Left lung (tissue), 10 donors: ENCODE data around the gene GNG2. TPM values are rescaled to one million over a fixed set of nuclear protein-coding genes. Genes with fewer than 3 reads are reported as not detected.
A peak's percentile ranks its signal among the peaks of the same experiment; 100 is the strongest.

Source experiments
- ATAC-seq: fragments of 200-7000 bp; cut with Tn5 transposase; one replicate; pipeline ENCODE4 v1.9.1; 2020; ENCODE audit warnings: moderate library complexity
- DNase-seq, 4 donors: peaks; one replicate each; pipeline ENCODE4 v3.0.0-alpha.2; 2013 to 2020
- H3K27ac ChIP-seq, 2 donors: fragments of 200-600 bp; sonication (generic) in 1 of 2; one replicate each; pipeline versions ENCODE4 v1.5.0 to v1.8.0; 2020 to 2021
- H3K27me3 ChIP-seq, 2 donors: fragments of 200-600 bp; sonication (generic) in 1 of 2; one replicate each; pipeline versions ENCODE4 v1.5.0 to v1.8.0; 2020 to 2021
- H3K36me3 ChIP-seq, 2 donors: fragments of 200-600 bp; sonication (generic) in 1 of 2; one replicate each; pipeline versions ENCODE4 v1.5.0 to v1.8.0; 2020 to 2021
- H3K4me1 ChIP-seq, 2 donors: fragments of 200-600 bp; one replicate each; pipeline ENCODE4 v1.8.0; 2021
- H3K4me3 ChIP-seq, 2 donors: fragments of 200-600 bp; sonication (generic) in 1 of 2; one replicate each; pipeline versions ENCODE4 v1.5.0 to v1.8.0; 2020 to 2021; ENCODE audit warnings: mild to moderate bottlenecking in 1 of 2
- H3K9me3 ChIP-seq, 2 donors: fragments of 200-600 bp; sonication (generic) in 1 of 2; one replicate each; pipeline versions ENCODE4 v1.5.0 to v1.8.0; 2020 to 2021
- intact Hi-C, 2 donors: fragments of 100-400 bp; cut with DNase I; formaldehyde crosslinking; loops; one replicate each; pipeline versions ENCODE4 v1.11.2 to v1.14.2; 2022
- polyA plus RNA-seq, 6 donors: library from polyadenylated mRNA; unstranded; fragments of 120-200 nt; gene quantifications; one replicate each; pipeline ENCODE4 v1.2.1, GENCODE V29; 2013; ENCODE audit not compliant: insufficient read length in 6 of 6
- total RNA-seq, 2 donors: library from RNA; stranded (reverse); fragmentation: NEBNext Ultra II Directional; extraction: Animal tissue kit (Norgen Biotek cat#: 25700); gene quantifications; one replicate each; pipeline ENCODE4 v1.2.1, GENCODE V29; 2021
- TF ChIP-seq, protein P1 (sequence below), 2 donors: fragments of 200-600 bp; sonication (generic) in 1 of 2; IDR thresholded peaks; one replicate each; pipeline versions ENCODE4 v1.5.0 to v1.8.0; 2021; ENCODE audit warnings: antibody characterized with exemption in 2 of 2
- donor health status: DM: no; HTN: yes; CAD: no.
- donor health status: DM: no; HTN: no; CAD: no.

Gene GNG2
- total and polyA plus RNA-seq, 8 donors, result 24.3 to 101 (median 84.7) TPM

DNA sequence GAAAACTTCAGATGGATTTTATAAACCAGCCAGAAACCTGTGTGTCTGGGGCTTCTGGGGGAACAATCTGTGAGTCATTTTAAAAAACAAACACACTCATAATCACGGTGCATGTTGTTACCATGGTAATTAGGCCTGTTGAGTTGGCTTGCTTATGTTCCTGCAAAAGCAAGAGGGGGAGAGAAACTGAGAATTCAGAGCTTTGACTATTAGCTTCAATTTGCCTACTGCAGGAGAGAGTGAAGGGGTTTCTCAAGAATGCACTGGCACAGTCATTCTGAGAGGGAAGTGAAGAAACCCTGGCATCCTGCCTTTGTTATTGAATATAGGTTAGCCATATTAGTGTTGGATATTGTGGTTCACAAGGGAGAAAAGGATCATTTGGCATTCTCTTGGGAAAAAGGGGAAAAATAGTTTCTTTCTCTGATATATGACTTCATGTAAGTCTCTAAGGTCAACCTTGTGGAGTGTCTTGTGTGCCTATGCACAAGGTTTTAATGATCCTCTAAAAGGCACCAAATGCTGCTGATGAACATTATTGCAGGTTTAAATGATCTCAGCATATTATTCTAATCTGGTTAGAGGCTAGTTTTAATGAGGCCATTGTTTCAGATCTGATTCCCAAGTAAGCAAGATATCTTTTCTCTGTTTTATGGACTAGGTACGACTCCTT lies 12.9 kb downstream of the GNG2 start:
- H3K4me1 ChIP-seq, result peaks cover 0 to 40% of the 10 kb centered on the region in 2 donors
- no peaks in the 10 kb centered on the region for H3K27me3 ChIP-seq
- DNase-seq (peak in 1 of 4 donors; percentile 35), ATAC-seq (peak; percentile 62)
- intact Hi-C loops, result no loop called here
- no peaks in the 10 kb centered on the region for H3K9me3 ChIP-seq
- H3K27ac ChIP-seq, result peak overlapping the region in 1 of 2 donors; percentile 71
- TF ChIP-seq, protein P1, sequence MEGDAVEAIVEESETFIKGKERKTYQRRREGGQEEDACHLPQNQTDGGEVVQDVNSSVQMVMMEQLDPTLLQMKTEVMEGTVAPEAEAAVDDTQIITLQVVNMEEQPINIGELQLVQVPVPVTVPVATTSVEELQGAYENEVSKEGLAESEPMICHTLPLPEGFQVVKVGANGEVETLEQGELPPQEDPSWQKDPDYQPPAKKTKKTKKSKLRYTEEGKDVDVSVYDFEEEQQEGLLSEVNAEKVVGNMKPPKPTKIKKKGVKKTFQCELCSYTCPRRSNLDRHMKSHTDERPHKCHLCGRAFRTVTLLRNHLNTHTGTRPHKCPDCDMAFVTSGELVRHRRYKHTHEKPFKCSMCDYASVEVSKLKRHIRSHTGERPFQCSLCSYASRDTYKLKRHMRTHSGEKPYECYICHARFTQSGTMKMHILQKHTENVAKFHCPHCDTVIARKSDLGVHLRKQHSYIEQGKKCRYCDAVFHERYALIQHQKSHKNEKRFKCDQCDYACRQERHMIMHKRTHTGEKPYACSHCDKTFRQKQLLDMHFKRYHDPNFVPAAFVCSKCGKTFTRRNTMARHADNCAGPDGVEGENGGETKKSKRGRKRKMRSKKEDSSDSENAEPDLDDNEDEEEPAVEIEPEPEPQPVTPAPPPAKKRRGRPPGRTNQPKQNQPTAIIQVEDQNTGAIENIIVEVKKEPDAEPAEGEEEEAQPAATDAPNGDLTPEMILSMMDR (IDR thresholded peaks at IDR 0.05), result no peak
- H3K4me3 ChIP-seq, result no peak overlapping the region
- no peaks in the 10 kb centered on the region for H3K36me3 ChIP-seq

DNA sequence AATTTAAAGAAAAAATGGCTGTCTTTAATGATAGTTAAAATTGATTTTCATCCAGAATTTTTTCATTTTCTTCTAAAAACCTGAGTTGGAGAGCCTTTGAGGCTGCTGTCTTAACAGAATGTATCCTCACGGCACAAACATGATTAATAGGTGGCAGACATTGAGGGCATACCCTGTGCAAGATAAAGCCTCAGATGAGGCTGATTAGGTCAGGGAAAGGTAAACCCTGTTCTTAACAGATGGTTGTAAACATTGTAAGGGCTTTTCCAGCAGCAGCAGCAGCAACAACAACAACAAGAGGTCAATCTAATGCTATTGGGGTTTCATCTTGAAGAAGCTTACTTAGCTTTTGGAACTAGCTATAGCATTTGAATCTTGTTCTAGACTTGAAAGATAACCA lies 17.4 kb downstream of the GNG2 start:
- DNase-seq (no peak), ATAC-seq (no peak)
- Histone ChIP-seq H3K4me1 (peaks cover 0 to 33% of the 10 kb centered on the region in 2 donors), H3K9me3 (no peaks in the 10 kb centered on the region), H3K27ac (no peak overlapping the region), H3K36me3 (no peaks in the 10 kb centered on the region), H3K27me3 (no peaks in the 10 kb centered on the region), H3K4me3 (no peak overlapping the region)
- intact Hi-C loops, result no loop called here
- TF ChIP-seq, protein P1 (IDR thresholded peaks at IDR 0.05), result no peak

DNA sequence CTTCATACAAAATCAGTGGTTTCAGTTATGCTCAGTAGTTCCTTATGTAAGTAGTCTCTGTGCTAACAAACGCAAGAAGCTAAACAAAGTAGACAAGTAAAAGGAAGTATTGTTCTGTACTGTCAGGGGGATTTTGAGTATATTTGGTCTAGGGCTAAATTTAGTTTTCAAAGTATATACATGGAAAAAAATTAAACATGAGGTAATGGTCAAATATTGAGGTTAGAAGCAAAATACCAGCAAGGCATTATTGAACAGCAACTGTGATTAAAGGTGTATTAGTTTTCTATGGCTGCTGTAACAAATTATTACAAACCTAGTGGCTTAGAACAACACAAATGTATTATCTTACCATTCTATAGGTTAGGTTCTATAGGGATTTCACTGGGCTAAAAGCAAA lies 18.8 kb downstream of the GNG2 start:
- Histone ChIP-seq H3K9me3 (no peaks in the 10 kb centered on the region), H3K4me1 (peaks cover 0 to 34% of the 10 kb centered on the region in 2 donors), H3K36me3 (no peaks in the 10 kb centered on the region), H3K4me3 (no peak overlapping the region), H3K27ac (no peak overlapping the region), H3K27me3 (no peaks in the 10 kb centered on the region)
- TF ChIP-seq, protein P1 (IDR thresholded peaks at IDR 0.05), result no peak
- ATAC-seq (no peak), DNase-seq (no peak)
- intact Hi-C loops, result no loop called here

DNA sequence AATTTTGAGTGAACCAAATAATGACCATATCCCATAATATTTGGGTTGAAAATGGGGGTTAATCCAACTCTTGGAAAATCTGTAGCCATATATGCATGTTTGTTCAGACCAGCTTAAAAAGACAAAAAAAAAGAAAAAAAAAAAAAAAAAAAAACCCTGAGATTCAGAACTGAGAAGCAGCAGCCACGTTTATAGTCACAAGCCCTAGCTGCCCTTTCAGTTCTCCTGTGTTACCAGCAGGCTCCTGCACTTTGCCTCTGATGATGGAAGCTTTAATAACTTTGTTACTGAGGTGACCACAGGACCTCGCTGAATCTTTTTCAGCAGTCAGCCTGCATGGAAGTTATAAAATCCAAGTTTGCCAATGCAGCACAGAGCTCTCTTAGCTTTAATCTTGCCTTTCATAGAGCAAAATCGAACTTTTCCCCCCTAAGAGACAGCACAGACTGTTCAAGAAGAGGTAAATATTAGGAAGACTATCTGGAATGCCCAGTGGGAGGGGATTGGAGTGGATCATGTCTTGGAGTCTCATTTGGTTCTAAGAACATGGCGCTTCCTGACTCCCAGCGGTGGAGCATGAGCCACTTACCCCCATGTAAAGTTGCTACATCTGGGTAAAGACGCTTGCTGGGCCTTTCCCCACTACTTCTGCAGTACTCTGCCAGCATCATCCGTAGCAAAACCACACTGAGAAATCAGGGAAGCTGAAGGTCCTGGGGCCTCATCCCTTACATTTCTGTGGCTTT lies 20.6 kb downstream of the GNG2 start:
- H3K27me3 ChIP-seq, result no peaks in the 10 kb centered on the region
- H3K36me3 ChIP-seq, result no peaks in the 10 kb centered on the region
- H3K4me3 ChIP-seq, result no peak overlapping the region
- intact Hi-C loops, result no loop called here
- peaks cover 0 to 47% of the 10 kb centered on the region in 2 donors for H3K4me1 ChIP-seq
- no peaks in the 10 kb centered on the region for H3K9me3 ChIP-seq
- H3K27ac ChIP-seq, result peak overlapping the region in 1 of 2 donors; percentile 54
- TF ChIP-seq, protein P1 (IDR thresholded peaks at IDR 0.05), result no peak
- ATAC-seq (no peak), DNase-seq (no peak)

DNA sequence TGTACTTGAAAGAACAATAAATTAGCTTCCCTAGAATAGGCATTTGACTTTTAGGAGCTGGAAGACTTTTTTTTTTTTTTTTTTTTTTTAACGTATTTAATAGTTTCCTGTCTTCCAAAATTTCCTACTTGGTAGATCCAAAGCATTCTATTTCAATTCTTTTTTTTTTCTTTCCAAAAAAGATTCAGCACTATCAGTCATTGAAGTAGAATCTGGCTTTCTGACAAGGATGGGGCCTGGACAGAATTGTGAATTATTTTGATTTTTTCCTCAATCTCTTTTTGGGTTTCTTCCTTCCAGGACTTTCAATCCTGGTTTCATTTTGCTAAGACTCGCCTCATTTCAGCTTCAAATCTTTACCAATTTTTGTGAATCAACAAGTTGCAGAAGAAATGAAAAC lies 21.2 kb downstream of the GNG2 start:
- Histone ChIP-seq H3K9me3 (no peaks in the 10 kb centered on the region), H3K4me1 (peaks cover 0 to 47% of the 10 kb centered on the region in 2 donors), H3K4me3 (no peak overlapping the region), H3K27ac (peak overlapping the region in 1 of 2 donors; percentile 54), H3K36me3 (no peaks in the 10 kb centered on the region), H3K27me3 (no peaks in the 10 kb centered on the region)
- TF ChIP-seq, protein P1 (IDR thresholded peaks at IDR 0.05), result no peak
- ATAC-seq (no peak), DNase-seq (no peak)
- intact Hi-C loops, result no loop called here
